ENCODE results near the gene CCDC107. TPM values are rescaled to one million over a fixed set of nuclear protein-coding genes. Genes with fewer than 3 reads are reported as not detected.
A peak's percentile ranks its signal among the peaks of the same experiment; 100 is the strongest.

CCDC107 gene
- total RNA-seq (2022): 10.6 and 12.5 TPM in 2 replicates
- Bru-seq, nascent RNA: percentile 60 among the genes with signal in this experiment
- BruChase-seq, experiment 1, labeled RNA remaining after a 6-hour chase: percentile 63 among the genes with signal in this experiment
- BruChase-seq, experiment 2, labeled RNA remaining after a 2-hour chase: percentile 53 among the genes with signal in this experiment
- long read RNA-seq, transcript CCDC107-206 (5 exons, 1,242 nt): major isoform, 12 of 35 reads
- long read RNA-seq, partial matches to known transcripts: 0 of 35 reads
- long read RNA-seq, other reads (novel, unspliced or antisense): 18 of 35 reads

GRCh38 chr9:35658137-35658967, at the start of gene CCDC107:
TSS of gene CCDC107 (plus strand) at chr9:35658292. CDS start at chr9:35658380, 88 bp downstream.
- TF ChIP-seq CTCF (IDR thresholded peaks at IDR 0.05; ENCODE audit: unreplicated experiment): peak; percentile 65
- H3K27me3 Mint-ChIP-seq (ENCODE audit: insufficient read depth, unreplicated experiment): no peaks in the 10 kb centered on the region
- peak within 1 kb of the TSS; percentile 100 for H3K27ac Mint-ChIP-seq (ENCODE audit: low read depth, unreplicated experiment)
- CTCF ChIA-PET: interaction anchor here (0.6 to 11.0 kb wide), 28 partner anchors 11 to 1411 kb away, joined by 3 to 119 read pairs (median 4); partner anchors contain the start of genes CA9, CREB3 and TLN1
- H3K9me3 Mint-ChIP-seq (ENCODE audit: unreplicated experiment): no peaks in the 10 kb centered on the region
- peaks cover 36% of the 10 kb centered on the region for H3K36me3 Mint-ChIP-seq (ENCODE audit: insufficient read depth, unreplicated experiment)
- intact Hi-C loops (cut with micrococcal nuclease): loop anchor here (2.0 to 10.0 kb wide), 4 partner anchors 30 to 246 kb away; partner anchors contain the start of genes HRCT1, SPAAR and TPM2
- POLR2A ChIA-PET: interaction anchor here (0.6 to 5.4 kb wide), 28 partner anchors 12 to 579 kb away, joined by 3 to 61 read pairs (median 6); partner anchors contain the start of genes ATOSB, CREB3, FANCG and GBA2
- H3K4me1 Mint-ChIP-seq (ENCODE audit: insufficient read depth, unreplicated experiment): peaks cover 25% of the 10 kb centered on the region
- peak; percentile 80 for DNase-seq (ENCODE audit: unreplicated experiment)
- peak within 1 kb of the TSS; percentile 62 for H3K4me3 Mint-ChIP-seq (ENCODE audit: unreplicated experiment)
- TSS peak; percentile 51 for BruUV-seq (replicated peaks)

GRCh38 chr9:35609001-35609819, 48.9 kb upstream of the CCDC107 start:
- TF ChIP-seq CTCF (IDR thresholded peaks at IDR 0.05; ENCODE audit: unreplicated experiment): no peak
- peaks cover 9% of the 10 kb centered on the region for H3K27me3 Mint-ChIP-seq (ENCODE audit: insufficient read depth, unreplicated experiment)
- no peaks in the 10 kb centered on the region for H3K9me3 Mint-ChIP-seq (ENCODE audit: unreplicated experiment)
- peaks cover 30% of the 10 kb centered on the region for H3K36me3 Mint-ChIP-seq (ENCODE audit: insufficient read depth, unreplicated experiment)
- BruUV-seq (replicated peaks): TSS peak; percentile 4
- intact Hi-C loops (cut with micrococcal nuclease): loop anchor here (10.0 kb wide), 1 partner anchor 494 kb away; the partner anchor contains the start of gene ATOSB
- CTCF ChIA-PET: interaction anchor here (0.6 to 0.9 kb wide), 3 partner anchors 37 to 121 kb away, joined by 3 read pairs; no protein-coding TSS in a partner anchor
- no peak overlapping the region for H3K4me3 Mint-ChIP-seq (ENCODE audit: unreplicated experiment)
- POLR2A ChIA-PET: interaction anchor here (0.9 kb wide), 1 partner anchor 36 kb away, joined by 4 read pairs; no protein-coding TSS in a partner anchor
- no peak overlapping the region for H3K27ac Mint-ChIP-seq (ENCODE audit: low read depth, unreplicated experiment)
- H3K4me1 Mint-ChIP-seq (ENCODE audit: insufficient read depth, unreplicated experiment): peaks cover 10% of the 10 kb centered on the region
- DNase-seq (ENCODE audit: unreplicated experiment): no peak

- Mint-ChIP-seq H3K36me3 (ENCODE audit: insufficient read depth, unreplicated experiment) (peaks cover 27% of the 10 kb centered on the region), H3K27ac (ENCODE audit: low read depth, unreplicated experiment) (no peak overlapping the region), H3K9me3 (ENCODE audit: unreplicated experiment) (no peaks in the 10 kb centered on the region), H3K4me1 (ENCODE audit: insufficient read depth, unreplicated experiment) (peaks cover 7% of the 10 kb centered on the region), H3K27me3 (ENCODE audit: insufficient read depth, unreplicated experiment) (peaks cover 15% of the 10 kb centered on the region), H3K4me3 (ENCODE audit: unreplicated experiment) (no peak overlapping the region)
- DNase-seq (ENCODE audit: unreplicated experiment): no peak
- ChIA-PET POLR2A (no interaction called here), CTCF (interaction anchor here (0.5 to 0.9 kb wide), 4 partner anchors 23 to 127 kb away, joined by 3 to 4 read pairs (median 4); no protein-coding TSS in a partner anchor)
- BruUV-seq (replicated peaks): no TSS peak
- intact Hi-C loops (cut with micrococcal nuclease): loop anchor here (10.0 kb wide), 1 partner anchor 495 kb away; the partner anchor contains the start of gene ATOSB
- TF ChIP-seq CTCF (IDR thresholded peaks at IDR 0.05; ENCODE audit: unreplicated experiment): no peak
Observed at GRCh38 chr9:35609820-35610163, 48.3 kb upstream of the CCDC107 start.

All from MCF 10A (cell line).